GM23248 (cell line): ENCODE measurements around the gene DTNA.

Experiments
- EZH2 ChIP-seq: fragments of 200-600 bp; sonication (generic); IDR thresholded peaks from 2 replicates; pipeline ENCODE4 v1.6.1; 2018; ENCODE audit warnings: antibody characterized with exemption, mild to moderate bottlenecking; ENCODE audit not compliant: insufficient read depth, poor library complexity, severe bottlenecking
- EZH2phosphoT487 ChIP-seq: fragments of 200-600 bp; sonication (generic); IDR thresholded peaks from 2 replicates; pipeline ENCODE4 v1.6.1; 2018; ENCODE audit warnings: antibody characterized with exemption, moderate library complexity, mild to moderate bottlenecking, low read depth; ENCODE audit not compliant: insufficient read depth

- TF ChIP-seq EZH2phosphoT487 (no peak), EZH2 (no peak)
Observed at GRCh38 chr18:34892379-34892778, 182.3 kb downstream of the DTNA start.
